Ectodermal cell (in vitro differentiated cells): Measurements from ENCODE around the gene SFTPB.

Experiments used
- H3K27ac ChIP-seq: 2 replicates; pipeline ENCODE4 v1.7.0; 2013; ENCODE audit warnings: mild to moderate bottlenecking, low read depth, low read length; ENCODE audit not compliant: insufficient read depth, poor library complexity, severe bottlenecking
- H3K27me3 ChIP-seq: 2 replicates; pipeline ENCODE4 v1.7.0; 2013; ENCODE audit warnings: mild to moderate bottlenecking, low read length; ENCODE audit not compliant: insufficient read depth, control insufficient read depth, poor library complexity, severe bottlenecking
- H3K36me3 ChIP-seq: one replicate; pipeline ENCODE4 v1.7.0; 2013; ENCODE audit warnings: low read length; ENCODE audit not compliant: control insufficient read depth, insufficient read depth
- H3K4me1 ChIP-seq: one replicate; pipeline ENCODE4 v1.7.0; 2013; ENCODE audit warnings: low read length; ENCODE audit not compliant: control insufficient read depth, insufficient read depth
- H3K4me3 ChIP-seq: 2 replicates; pipeline ENCODE4 v1.7.0; 2013; ENCODE audit warnings: low read depth, low read length, control low read depth; ENCODE audit not compliant: insufficient read depth
- H3K9me3 ChIP-seq: 2 replicates; pipeline ENCODE4 v1.7.0; 2013; ENCODE audit warnings: mild to moderate bottlenecking, low read length, moderate library complexity; ENCODE audit not compliant: control insufficient read depth
- WGBS, 2 experiments: methylation state at CpG; one replicate each; pipeline ENCODE4 v1.1.7; 2013; ENCODE audit warnings: missing lambda C conversion rate in 2 of 2; 5-methylcytosine and 5-hydroxymethylcytosine counted together

The SFTPB gene

DNA sequence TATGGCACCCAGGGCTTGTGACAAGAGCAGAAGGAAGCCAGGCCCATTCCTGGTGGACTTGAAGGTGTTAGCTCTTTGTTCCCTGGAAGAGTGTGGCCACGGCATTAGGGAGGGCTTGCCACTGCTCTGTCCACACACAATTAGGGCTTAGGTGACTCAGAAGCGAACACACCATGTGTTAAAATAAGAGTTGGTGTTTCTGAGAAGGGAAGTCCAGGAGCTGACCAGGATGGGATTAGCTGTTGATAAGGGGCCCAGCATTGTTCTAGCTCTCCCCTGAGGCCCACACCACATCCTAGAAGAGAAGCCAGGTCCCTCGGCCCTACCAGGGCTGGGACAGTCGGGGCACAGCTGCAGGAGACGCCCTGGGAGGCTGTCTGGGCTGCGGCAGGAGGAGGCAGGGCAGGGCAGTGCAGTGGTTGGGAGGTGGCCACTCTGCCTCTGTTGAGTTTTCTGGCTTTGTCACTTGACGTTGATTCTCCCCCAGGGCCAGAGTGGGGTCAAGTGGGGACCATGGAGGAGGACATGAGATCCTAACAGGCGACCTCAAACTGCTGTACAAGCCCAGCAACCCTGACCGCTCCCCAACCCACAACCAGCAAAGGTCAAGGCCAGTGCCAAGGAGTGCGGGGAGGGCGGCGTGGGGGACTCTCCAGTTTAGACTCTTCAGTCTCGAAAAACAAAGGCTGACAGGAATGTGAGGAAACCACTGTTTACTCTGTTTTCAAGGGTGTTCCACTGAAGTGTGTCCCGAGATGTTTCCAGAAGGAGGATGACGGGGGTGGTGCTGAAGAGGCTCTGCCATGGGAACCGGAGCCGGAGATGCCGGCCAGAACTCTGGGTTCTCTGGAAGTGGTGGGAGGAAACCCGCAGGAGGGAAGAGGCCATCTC, 42.9 kb upstream of the SFTPB start:
- Histone ChIP-seq H3K36me3 (no peaks in the 10 kb centered on the region), H3K4me1 (no peaks in the 10 kb centered on the region), H3K9me3 (no peaks in the 10 kb centered on the region), H3K4me3 (no peak overlapping the region), H3K27me3 (peaks cover 8% of the 10 kb centered on the region), H3K27ac (no peak overlapping the region)
- WGBS, 2 experiments, result 90 to 92% methylated on average over 19 of the region's 19 CpGs

- Histone ChIP-seq H3K4me3 (no peak overlapping the region), H3K4me1 (no peaks in the 10 kb centered on the region), H3K9me3 (no peaks in the 10 kb centered on the region), H3K27me3 (peaks cover 8% of the 10 kb centered on the region), H3K36me3 (no peaks in the 10 kb centered on the region), H3K27ac (no peak overlapping the region)
- 94 to 95% methylated on average over 4 of the region's 4 CpGs for WGBS, 2 experiments
These were observed 41.4 kb upstream of the SFTPB start for GRCh38 chr2:85709401-85709811.

DNA sequence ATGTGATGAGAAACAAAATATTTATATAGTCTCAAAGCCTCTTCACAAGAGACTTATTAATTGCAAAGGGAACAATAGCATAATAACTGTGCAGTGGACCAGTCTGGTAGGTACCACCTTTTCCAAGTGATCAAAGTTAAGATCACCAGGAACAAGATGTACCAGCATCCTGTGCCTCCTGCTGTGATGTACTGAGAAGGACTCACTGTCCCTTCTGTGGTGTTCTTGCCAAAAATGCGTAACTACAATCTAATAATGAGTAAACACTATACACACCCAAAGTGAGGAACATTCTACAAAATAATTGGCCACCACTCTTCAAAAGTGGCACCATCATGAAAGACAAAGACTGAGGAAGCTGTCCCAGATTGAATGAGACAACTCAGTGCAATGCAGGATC, 40.6 kb upstream of the SFTPB start:
- Histone ChIP-seq H3K27ac (no peak overlapping the region), H3K4me1 (no peaks in the 10 kb centered on the region), H3K36me3 (no peaks in the 10 kb centered on the region), H3K27me3 (peaks cover 8% of the 10 kb centered on the region), H3K9me3 (no peaks in the 10 kb centered on the region), H3K4me3 (no peak overlapping the region)
- WGBS, 2 experiments, result 90 to 91% methylated on average over 1 of the region's 1 CpG

DNA sequence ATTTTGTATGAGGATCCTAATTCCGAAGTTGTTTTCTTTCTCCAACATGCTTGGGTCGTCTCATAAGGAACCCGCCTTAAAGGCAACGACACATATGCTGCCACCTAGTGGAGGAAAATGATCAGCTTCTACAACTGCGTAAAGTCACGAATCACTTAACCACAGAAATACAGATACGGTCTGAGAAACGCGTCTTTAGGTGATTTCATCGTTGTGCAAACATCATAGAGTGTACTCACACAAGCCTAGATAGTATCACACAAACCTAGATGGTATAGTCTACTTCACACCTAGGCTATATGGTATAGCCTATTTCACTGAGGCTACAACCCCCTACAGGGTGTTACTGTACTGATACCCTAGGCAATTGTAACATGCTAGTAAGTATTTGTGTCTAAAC, 39.3 kb upstream of the SFTPB start:
- Histone ChIP-seq H3K4me1 (no peaks in the 10 kb centered on the region), H3K36me3 (no peaks in the 10 kb centered on the region), H3K27ac (no peak overlapping the region), H3K27me3 (peaks cover 8% of the 10 kb centered on the region), H3K9me3 (no peaks in the 10 kb centered on the region), H3K4me3 (no peak overlapping the region)
- WGBS, 2 experiments, result 16 to 21% methylated on average over 10 of the region's 10 CpGs

DNA sequence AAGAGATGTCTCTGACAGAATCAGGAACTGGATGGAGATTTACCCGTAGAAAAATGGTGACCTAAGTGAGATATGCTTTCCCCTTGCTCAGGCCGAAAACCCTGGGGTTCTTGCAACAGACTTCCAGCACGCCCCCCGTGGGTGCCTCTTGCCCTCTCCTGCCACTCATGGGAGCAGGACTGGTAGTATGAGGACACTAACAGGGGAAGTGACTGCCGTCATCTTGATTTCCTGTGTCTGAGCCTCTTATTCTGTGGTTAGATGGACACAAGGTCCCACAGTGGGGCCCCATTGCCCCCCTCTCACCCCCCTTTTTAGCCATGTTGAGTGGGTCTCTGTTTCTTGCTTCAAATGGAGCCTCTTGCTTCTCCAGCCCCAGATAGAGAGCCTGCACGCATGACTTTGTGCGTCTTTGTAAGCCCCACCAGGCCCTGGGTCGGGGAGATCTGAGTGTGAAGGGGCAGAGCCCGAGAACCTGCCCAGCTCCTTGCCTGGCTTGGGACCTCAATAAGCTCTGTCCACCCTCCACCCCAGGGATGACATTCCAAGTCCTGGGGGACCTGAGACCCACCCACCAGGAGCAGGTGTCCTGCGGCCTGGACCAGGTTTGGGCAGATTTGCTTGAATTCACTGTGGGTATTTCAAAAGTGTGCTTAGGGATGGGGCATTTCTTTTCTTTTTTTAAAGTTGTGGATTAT, 38.7 kb upstream of the SFTPB start:
- Histone ChIP-seq H3K9me3 (no peaks in the 10 kb centered on the region), H3K27ac (no peak overlapping the region), H3K4me3 (no peak overlapping the region), H3K4me1 (no peaks in the 10 kb centered on the region), H3K27me3 (peaks cover 8% of the 10 kb centered on the region), H3K36me3 (no peaks in the 10 kb centered on the region)
- 92 to 93% methylated on average over 10 of the region's 10 CpGs for WGBS, 2 experiments

GRCh38 chr2:85706063-85706462, 38.1 kb upstream of the SFTPB start:
- Histone ChIP-seq H3K27ac (no peak overlapping the region), H3K4me1 (no peaks in the 10 kb centered on the region)
- 89 to 92% methylated on average over 6 of the region's 6 CpGs for WGBS, 2 experiments

GRCh38 chr2:85705680-85706039, 37.7 kb upstream of the SFTPB start:
- Histone ChIP-seq H3K4me3 (no peak overlapping the region), H3K4me1 (no peaks in the 10 kb centered on the region), H3K36me3 (no peaks in the 10 kb centered on the region), H3K27me3 (peaks cover 8% of the 10 kb centered on the region), H3K27ac (no peak overlapping the region), H3K9me3 (no peaks in the 10 kb centered on the region)
- WGBS, 2 experiments, result 91 to 95% methylated on average over 2 of the region's 2 CpGs

More at GRCh38 chr2:85706063-85706462, 38.1 kb upstream of the SFTPB start:
- H3K36me3 ChIP-seq, result no peaks in the 10 kb centered on the region
- H3K4me3 ChIP-seq, result no peak overlapping the region
- H3K9me3 ChIP-seq, result no peaks in the 10 kb centered on the region
- H3K27me3 ChIP-seq, result peaks cover 8% of the 10 kb centered on the region

DNA sequence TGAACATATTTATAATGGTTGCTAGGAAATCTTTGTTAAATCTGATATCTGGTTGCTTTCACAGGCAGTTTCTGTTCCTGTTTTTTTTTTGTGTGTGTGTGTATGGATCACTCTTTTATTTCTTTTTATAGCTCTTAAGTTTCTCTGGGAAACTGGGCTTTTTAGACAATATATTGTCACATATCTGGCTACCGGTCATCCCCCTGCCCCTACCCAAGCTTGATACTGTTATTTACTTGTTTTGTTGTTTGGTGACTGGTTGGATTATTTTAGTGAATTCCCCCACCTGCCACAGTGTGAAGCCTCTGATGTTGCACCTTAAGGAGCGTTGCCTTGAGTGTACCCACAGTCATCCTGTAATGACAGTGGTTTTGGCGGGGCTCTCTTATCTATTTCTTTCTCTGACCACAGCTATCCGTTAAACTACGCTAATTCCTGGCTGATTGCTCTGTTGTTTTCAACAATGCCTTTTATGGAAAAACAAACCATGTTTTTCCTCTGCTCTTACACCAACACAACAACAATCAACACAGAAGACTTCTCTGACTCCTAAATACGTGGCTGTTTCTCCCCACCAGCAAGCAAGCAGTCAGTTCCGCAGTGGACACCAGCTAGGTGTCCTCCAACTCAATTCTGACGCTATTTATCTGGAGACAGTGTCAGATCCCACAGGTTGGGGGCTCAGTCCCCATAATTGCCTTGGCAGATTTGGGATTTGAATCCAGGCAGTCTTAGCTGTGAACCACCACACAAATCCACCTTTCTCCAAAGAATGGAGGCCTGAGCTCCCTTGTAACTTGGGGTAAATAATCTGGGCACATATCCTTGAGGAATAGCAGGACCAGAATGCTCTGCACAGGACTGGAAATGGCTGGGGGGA, 37.0 kb upstream of the SFTPB start:
- Histone ChIP-seq H3K36me3 (no peaks in the 10 kb centered on the region), H3K27me3 (peaks cover 8% of the 10 kb centered on the region), H3K9me3 (no peaks in the 10 kb centered on the region), H3K4me1 (no peaks in the 10 kb centered on the region), H3K27ac (no peak overlapping the region), H3K4me3 (no peak overlapping the region)
- WGBS, 2 experiments, result 87 to 90% methylated on average over 7 to 8 of the region's 8 CpGs

- Histone ChIP-seq H3K9me3 (no peaks in the 10 kb centered on the region), H3K4me1 (no peaks in the 10 kb centered on the region), H3K27ac (no peak overlapping the region), H3K4me3 (no peak overlapping the region), H3K27me3 (peaks cover 8% of the 10 kb centered on the region), H3K36me3 (no peaks in the 10 kb centered on the region)
- WGBS, 2 experiments, result 82 to 92% methylated on average over 2 to 3 of the region's 3 CpGs
These were observed 36.0 kb upstream of the SFTPB start for GRCh38 chr2:85704038-85704437.

DNA sequence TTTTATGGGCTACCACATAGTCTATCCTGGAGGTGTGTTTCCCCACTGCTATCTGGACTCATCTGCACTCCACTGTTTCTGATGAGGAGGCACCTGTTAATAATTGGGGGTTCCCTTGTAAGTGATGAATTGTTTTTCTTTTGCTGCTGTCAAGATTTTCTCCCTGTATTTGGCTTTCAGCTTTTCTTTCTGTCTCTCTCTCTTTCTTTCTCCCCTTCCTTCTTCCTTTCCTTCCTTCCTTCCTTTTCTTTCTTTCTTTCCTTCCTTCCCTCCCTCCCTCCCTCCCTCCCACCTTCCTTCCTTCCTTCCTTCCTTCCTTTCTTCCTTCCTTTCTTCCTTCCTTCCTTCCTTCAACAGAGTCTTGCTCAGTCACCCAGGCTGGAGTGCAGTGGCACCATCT, 35.3 kb upstream of the SFTPB start:
- Histone ChIP-seq H3K4me1 (no peaks in the 10 kb centered on the region), H3K4me3 (no peak overlapping the region), H3K9me3 (no peaks in the 10 kb centered on the region), H3K36me3 (no peaks in the 10 kb centered on the region), H3K27me3 (peaks cover 8% of the 10 kb centered on the region), H3K27ac (no peak overlapping the region)
